HL-60 (cell line): ENCODE results near the gene CLEC12A.

Experiments
- DNase-seq, 2 experiments: peaks; one replicate each; pipeline ENCODE4 v3.0.0-alpha.2; 2010 to 2020; ENCODE audit warnings: low read depth in 1 of 2, low spot score in 1 of 2
- H3K27ac ChIP-seq: fragments of 250-450 bp; sonication (Bioruptor Pico); replicated peaks from 2 replicates; pipeline ENCODE4 v1.5.1; 2020; ENCODE audit warnings: mild to moderate bottlenecking, moderate library complexity
- H3K27me3 ChIP-seq: fragments of 250-450 bp; sonication (Bioruptor Pico); 2 replicates; pipeline ENCODE4 v1.5.1; 2021; ENCODE audit warnings: mild to moderate bottlenecking, moderate library complexity; ENCODE audit not compliant: insufficient read depth, poor library complexity, severe bottlenecking
- H3K4me3 ChIP-seq: replicated peaks from 2 replicates; pipeline ENCODE4 v1.5.1; 2011; ENCODE audit warnings: mild to moderate bottlenecking, control low read depth, low read length; ENCODE audit not compliant: insufficient read depth
- GABPA ChIP-seq: IDR thresholded peaks from 2 replicates; pipeline ENCODE4 v1.6.1; 2012; ENCODE audit warnings: low read depth
- POLR2AphosphoS5 ChIP-seq: IDR thresholded peaks from 2 replicates; pipeline ENCODE4 v1.6.1; 2012; ENCODE audit warnings: low read depth
- REST ChIP-seq: IDR thresholded peaks from 2 replicates; pipeline ENCODE4 v1.6.1; 2012; ENCODE audit warnings: low read depth; ENCODE audit not compliant: insufficient replicate concordance
- SPI1 ChIP-seq: IDR thresholded peaks from 2 replicates; pipeline ENCODE4 v1.6.1; 2012; ENCODE audit warnings: low read depth, mild to moderate bottlenecking, borderline replicate concordance
- TF ChIP-seq, protein P1 (sequence below): IDR thresholded peaks from one replicate; pipeline ENCODE4 v1.5.1; 2011; ENCODE audit warnings: low read length, control low read depth, inconsistent platforms; ENCODE audit not compliant: insufficient read depth

Gene CLEC12A

DNA sequence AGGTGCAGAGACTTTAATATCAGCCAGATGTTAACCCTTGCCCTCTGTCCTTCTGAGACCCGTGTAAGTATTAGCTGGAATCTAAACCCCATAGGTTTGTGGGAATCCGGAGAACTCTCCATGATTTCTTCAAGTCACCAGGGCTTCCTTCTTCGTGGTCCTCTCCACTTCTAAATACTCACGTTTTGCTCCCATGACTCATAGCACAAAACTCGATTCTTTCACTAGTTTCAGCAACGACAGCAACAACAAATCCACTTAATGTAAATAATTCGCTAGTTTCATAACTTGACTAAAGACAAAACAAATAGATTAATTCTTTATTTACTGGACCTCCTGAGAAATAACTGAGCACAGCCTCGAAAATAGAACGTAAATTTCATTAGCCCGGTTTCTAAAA is 34.6 kb upstream of the CLEC12A start:
- Histone ChIP-seq H3K27ac (no peak overlapping the region), H3K4me3 (no peak overlapping the region), H3K27me3 (no peaks in the 10 kb centered on the region)
- TF ChIP-seq POLR2AphosphoS5: no peak
- TF ChIP-seq, protein P1, sequence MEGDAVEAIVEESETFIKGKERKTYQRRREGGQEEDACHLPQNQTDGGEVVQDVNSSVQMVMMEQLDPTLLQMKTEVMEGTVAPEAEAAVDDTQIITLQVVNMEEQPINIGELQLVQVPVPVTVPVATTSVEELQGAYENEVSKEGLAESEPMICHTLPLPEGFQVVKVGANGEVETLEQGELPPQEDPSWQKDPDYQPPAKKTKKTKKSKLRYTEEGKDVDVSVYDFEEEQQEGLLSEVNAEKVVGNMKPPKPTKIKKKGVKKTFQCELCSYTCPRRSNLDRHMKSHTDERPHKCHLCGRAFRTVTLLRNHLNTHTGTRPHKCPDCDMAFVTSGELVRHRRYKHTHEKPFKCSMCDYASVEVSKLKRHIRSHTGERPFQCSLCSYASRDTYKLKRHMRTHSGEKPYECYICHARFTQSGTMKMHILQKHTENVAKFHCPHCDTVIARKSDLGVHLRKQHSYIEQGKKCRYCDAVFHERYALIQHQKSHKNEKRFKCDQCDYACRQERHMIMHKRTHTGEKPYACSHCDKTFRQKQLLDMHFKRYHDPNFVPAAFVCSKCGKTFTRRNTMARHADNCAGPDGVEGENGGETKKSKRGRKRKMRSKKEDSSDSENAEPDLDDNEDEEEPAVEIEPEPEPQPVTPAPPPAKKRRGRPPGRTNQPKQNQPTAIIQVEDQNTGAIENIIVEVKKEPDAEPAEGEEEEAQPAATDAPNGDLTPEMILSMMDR: no peak
- TF ChIP-seq GABPA: no peak
- TF ChIP-seq SPI1: no peak
- no peak for TF ChIP-seq REST
- DNase-seq: no peak

- H3K4me3 ChIP-seq: no peak overlapping the region
- peak in 1 of 2 experiments; percentile 54 for DNase-seq
- H3K27ac ChIP-seq: no peak overlapping the region
- no peak for TF ChIP-seq GABPA
- TF ChIP-seq, protein P1: peak; percentile 38
- H3K27me3 ChIP-seq: no peaks in the 10 kb centered on the region
These were observed 30.8 kb upstream of the CLEC12A start for GRCh38 chr12:9940375-9940774.

DNA sequence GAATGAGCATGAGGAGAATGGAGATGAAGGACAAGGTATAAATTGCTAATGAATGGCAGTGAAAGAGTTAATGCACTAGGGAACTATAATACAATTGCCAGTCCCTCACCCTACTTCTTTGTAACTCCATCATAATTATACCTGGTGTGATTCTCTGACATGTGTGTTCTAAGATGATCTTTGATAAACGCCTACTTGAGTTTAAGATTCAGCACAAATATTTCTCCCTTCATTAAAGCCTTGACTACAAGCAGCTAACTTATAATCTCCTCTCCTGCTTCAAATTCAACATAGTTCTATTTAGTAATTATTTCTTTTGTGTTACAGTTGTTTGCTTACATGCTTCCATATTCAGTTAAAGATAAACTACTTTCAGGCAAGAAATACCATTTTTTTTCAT is 29.4 kb upstream of the CLEC12A start:
- Histone ChIP-seq H3K27ac (no peak overlapping the region), H3K4me3 (no peak overlapping the region), H3K27me3 (no peaks in the 10 kb centered on the region)
- no peak for DNase-seq
- TF ChIP-seq REST: no peak
- TF ChIP-seq SPI1: no peak
- no peak for TF ChIP-seq GABPA
- no peak for TF ChIP-seq POLR2AphosphoS5
- TF ChIP-seq, protein P1: no peak

GRCh38 chr12:9943240-9943639 is 28.0 kb upstream of the CLEC12A start:
- H3K27ac ChIP-seq: no peak overlapping the region
- no peaks in the 10 kb centered on the region for H3K27me3 ChIP-seq
- no peak overlapping the region for H3K4me3 ChIP-seq
- TF ChIP-seq GABPA: no peak
- TF ChIP-seq SPI1: no peak
- TF ChIP-seq, protein P1: no peak
- no peak for TF ChIP-seq REST
- no peak for TF ChIP-seq POLR2AphosphoS5
- no peak for DNase-seq
